NCI-H2107 treated with DMSO at 0.1 percent for 48 hours (cell line): ENCODE data around the gene EXD3.

Experiments
- DNase-seq: peaks from one replicate; lab custom pipeline; 2025; ENCODE audit not compliant: unreplicated experiment; lab: John Stamatoyannopoulos, UW

The EXD3 gene

DNA sequence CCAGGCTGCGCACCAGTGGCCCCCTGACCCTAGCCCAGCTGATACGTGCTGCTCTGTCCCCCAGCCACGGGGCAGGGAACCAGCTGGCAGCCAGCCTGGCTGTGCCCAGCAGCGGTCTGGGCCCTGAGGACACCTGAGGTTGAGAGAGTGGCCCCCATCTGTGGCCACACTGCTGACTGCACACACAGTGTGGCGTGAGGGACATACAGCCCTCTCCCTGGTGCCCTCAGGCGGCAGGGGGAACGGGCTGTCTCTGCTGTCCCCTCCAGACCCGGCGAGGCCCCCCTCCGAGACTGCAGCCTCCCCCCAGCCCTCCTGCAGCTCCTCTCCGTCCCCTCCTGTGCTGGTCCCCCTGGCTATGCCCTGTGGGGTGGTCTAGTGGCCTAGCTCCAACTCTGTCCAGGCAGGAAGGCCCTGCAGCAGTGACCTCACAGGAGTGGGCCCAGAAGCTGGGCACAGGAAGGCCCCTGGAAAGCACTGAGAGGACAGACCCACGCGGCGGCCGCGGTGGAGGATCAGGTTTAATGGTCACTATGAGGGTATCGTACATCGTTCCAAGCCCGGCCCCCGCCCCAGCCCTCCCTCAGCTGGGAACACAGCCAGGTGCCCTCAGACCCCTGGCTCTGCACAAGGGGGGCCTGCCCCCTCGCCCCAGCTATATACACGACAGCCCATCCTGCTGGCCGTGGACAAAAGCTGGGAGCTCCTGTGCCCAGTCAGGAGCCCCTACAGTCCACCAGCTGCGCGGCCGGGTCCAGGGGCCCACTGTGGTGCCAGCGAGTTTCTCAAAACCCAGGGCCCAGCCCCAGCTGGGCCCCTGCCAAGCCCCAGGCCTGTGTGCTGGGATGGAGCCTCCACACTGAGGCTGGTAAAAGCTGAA is 25.0 kb upstream of the EXD3 start:
- DNase-seq = no peak

DNA sequence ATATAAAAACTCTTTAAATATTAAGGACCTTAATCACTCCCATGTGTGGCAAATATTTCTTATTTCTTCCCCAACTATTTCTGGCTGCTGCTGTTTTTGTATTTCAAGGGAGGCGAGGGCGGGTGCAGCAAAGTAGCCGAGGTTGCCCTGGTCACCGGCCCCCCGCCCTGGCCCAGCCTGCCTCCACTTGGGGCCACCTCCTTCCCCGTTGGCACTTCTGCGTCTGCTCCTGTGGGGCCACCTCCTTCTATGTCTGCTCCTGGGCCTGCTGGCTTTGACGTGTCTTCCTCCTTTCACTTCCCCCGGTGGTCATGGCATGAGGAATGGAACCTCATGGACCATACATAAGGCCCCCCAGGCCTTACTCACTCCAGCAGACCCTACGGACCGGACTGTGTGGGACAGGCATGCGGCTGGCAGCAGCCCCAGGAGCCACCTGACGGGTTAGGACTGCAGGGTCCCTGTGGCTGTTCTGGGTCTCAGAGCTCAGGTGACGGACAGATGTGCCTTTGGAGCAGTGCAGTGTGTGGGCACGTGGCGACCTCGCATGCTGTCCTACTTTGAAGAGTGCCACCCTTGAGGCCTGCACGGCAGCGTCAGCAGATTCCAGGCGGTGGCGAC is 24.0 kb upstream of the EXD3 start:
- no peak for DNase-seq

DNA sequence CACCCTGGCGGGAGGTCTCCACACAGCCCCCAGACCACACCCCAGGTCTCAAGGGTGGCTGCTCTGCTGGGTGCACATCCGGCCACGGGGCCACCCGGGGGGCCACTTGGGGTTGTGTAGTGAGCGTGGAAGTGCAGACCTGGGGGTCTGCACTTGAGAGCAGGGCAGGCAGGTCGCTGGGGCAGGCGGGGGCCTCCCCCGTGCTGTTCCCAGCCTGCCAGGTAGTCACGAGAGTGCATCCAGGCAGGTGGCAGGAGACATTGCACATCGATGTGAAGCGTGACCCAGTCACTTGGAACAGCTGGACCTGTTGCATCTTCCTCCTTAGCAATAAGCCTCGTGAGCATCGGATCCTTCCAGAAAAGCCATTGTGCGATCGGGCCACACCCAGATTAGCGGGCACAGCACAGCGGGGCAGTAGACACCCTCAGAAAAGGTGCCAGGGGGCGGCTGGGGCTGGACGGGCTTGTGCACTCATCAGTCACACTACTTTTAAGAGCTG is 23.0 kb upstream of the EXD3 start:
- peak; percentile 36 for DNase-seq

DNA sequence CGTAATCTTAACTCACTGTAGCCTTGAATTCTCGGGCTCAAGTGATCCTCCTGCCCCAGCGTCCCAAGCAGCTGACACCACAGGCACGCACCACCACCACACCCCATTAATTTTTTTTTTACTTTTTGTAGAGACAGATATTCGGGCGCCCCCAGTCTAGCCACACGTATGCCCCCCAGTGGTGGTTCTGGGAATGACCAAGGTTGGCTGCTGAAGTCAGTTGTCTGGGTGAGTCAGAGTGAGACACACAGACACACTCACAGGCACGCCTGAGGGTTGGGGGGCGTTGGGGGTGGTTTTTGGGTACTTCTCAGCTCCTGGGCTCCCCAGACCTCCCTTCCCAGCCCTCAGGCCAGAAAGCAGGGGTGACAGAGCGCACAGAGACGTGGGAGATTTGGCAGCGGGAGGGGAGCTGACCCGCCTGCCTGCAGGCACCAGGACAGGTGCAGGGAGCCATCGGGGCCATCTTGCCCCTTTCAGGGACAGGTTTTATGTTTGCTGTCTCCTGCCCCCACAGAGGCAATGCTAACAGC is 22.4 kb upstream of the EXD3 start:
- peak; percentile 82 for DNase-seq

DNA sequence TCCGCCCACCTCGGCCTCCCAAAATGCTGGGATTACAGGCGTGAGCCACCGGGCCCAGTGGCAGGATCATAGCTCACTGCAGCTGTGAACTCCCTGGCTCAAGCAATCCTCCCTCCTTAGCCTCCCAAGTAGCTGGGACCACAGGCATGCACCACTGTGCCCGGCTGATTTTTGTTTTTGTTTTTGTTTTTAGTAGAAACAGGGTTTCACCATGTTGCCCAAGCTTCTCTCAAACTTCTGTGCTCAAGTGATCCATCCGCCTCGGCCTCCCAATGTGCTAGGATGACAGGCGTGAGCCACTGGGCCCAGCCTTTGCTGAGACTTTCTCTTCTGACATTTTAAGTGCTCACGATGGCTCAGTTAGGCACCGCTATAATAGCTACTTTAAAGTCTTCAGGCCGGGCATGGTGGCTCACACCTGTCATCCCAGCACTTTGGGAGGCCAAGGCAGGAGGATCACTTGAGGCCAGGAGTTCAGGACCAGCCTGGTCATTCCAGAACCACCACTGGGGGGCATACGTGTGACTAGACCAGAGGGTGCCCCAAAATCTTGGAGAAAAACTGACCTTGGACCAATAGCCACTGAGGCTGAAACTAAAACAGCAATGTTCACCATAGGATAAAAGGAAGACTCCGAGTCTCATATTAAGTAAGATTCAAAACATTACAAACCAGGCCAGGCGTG is 21.3 kb upstream of the EXD3 start:
- DNase-seq = no peak

DNA sequence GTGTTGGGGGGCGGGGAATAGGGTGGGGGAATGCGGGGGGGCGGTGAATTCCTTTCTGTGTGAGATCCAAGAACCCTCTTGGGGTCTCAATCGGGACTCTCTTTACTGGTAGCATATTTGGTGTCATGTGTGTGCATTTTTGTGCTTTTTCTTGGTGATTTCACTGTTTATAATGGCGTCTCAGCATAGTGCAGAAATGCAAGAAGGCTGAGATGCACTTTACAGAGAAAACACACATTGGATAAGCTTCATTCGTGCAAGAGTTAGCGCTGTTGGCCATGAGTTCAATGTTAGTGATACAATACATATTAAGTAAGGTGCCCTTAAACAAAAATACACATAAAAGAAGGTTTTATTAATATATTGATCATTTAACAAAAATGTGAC is 19.0 kb upstream of the EXD3 start:
- DNase-seq = no peak

DNA sequence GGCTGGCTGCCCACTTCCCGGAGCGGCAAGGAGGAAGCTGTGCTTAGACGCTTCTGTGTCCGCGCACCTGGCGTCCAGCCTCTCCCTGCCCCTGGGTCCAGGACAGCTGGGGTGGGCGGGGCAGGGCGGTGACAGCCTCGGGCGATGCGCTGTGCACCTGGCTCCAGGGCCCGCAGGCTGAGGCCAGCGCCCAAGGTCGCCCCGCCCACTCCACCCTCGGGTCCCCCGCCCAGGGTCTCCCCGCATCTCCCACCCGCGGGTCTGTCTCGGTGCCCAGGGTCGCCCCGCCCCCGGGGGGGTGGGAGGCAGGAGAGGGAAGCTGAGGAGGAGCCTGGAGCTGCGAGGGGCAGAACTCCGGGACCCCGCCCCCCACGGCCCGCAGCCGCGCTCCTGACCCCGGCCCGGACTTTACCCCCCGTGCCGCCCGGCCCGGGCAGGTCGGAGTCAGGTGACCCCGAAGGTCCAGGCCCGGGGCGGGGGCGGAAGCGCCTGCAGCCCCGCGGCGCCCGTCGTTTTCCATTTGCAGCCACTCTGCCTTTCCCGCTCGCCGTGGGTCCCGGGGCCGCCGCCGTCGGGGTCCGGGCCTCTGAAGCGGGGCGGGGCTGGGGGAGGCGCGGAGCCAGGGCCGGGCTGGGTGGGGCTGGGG is 18.4 kb upstream of the EXD3 start, which contains the start of gene ENTPD8:
TSS of gene ENTPD8 (minus strand) at position 69 of the 646 bp plus-strand sequence. CDS start 3,072 bp downstream, outside the sequence.
- peak; percentile 28 for DNase-seq

DNA sequence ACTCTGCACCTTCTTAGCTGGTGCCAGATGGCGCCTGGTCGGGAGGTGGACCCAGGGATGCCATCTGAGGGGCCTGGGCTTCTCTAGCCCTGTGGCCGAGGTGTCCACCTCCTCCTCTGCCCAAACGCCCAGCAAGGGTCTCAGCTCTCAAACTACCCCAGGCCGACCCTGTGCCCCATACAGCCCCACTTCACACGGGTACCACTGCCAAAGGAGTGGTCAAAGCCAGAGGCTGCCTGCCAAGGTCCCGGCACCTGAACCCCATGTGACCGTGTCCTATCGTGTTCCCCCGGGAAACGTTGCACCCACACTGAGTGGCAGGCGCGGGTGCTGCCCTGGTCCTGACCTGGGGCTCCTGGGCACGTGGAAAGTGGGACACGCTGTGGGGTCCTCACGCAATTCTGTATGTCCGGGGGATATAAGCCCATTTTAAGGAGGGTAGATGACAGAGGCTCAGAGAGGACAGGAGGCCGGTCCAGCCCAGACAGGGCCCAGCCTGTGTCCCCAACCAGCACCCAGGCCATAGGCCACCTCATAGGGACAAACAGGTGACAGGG is 16.3 kb upstream of the EXD3 start:
- no peak for DNase-seq

DNA sequence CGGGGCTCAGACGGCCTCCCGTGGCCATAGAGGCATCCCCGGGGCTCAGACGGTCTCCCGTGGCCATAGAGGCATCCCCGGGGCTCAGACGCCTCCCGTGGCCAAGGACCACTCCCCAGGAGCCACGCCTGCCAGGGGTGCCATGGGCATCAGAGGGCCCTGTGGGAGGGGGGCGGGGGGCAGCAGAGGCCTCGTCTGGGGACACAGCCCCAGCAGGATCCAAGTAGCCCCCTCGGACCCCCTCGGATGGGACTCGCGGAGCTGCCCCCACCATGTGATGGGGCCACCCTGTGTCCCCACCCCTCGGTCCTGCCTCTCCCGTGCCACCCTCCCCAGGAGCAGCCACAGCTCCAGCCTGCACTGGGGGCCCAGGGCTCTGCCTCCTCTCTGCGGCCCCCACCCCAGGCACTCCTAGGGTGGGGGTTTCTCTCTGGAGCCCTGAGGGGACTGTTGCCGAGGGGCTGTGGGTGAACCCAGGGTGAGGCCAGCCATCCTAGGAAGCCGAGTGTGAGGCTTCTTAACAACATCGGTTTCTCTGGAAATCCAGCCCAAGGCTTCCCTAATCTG is 15.7 kb upstream of the EXD3 start:
- no peak for DNase-seq

DNA sequence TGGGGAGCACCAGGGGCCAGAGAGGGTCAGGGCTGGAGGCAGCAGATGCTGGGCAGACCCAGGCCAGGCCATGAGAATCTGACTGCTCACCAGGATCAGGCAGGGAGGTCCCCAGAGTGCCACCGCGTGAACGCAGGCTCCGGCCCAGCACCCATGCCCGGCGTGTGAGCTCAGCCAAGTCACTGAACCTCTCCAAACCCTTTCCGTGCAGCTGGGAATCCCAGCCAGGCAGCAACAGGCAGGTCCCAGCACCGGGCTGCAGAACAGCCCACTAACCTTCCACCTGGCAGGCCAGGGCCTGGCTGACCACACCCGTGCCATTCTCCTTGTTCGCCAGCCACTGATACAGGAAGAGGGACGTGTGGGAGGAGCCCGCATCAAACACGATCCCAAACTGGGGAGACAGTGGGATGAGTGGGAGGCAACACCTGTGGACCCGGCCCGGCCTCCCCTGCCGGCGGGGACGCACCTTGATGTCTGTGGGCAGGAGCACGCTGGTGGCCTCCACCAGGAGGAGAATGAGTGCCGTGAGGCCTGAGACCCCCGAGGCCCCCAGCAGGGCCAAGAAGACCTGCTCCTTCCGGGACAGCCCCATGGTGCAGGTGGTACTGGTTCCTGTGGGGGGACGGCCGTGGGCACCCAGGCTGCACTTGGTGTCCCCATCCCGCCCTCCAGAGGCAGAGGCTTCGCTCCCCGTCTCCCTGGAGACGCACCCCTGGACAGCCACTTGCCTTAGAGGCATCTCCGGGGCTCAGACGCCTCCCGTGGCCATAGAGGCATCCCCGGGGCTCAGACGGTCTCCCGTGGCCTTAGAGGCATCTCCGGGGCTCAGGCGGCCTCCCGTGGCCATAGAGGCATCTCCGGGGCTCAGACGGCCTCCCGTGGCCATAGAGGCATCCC is 15.0 kb upstream of the EXD3 start:
- no peak for DNase-seq

DNA sequence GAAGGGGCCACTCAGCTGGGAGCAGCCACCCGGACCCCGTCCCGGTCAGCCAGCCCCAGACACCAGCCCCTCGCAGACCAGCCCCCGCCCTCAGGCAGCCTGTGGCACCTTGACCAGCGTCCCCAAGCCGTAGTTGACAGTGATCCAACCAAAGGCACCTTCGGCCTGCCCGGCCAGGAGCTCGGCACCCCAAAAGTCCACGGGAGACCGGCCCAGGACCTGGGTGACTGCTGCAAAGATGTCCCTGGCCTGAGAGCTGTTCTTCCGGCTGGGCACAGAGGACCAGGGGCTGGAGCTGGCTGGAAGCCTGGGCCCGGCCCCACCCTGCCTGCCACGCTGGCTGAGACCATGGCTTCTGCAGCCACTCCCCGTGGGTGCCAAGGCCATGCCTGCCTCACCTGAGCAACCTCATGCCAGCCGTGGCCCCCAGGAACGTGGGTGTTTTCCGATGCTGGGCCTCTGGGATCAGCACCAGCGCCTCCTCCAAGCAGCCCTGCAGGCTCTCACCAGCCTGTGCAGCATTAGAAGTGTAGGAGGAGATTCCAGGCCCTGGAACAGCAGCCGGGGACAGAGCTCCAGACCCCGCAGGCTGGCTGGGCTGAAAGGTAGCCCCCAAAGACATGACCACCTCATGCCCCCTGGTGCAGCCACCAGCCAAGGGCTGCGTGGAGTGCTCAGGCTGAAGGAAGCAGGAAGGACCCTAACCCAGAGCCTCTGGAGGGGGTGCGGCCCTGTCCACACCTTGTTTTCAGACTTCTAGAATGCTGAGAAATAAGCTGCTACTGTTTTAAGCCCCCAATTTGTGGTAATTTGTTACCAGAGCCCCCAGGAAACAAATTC is 14.0 kb upstream of the EXD3 start:
- no peak for DNase-seq

DNA sequence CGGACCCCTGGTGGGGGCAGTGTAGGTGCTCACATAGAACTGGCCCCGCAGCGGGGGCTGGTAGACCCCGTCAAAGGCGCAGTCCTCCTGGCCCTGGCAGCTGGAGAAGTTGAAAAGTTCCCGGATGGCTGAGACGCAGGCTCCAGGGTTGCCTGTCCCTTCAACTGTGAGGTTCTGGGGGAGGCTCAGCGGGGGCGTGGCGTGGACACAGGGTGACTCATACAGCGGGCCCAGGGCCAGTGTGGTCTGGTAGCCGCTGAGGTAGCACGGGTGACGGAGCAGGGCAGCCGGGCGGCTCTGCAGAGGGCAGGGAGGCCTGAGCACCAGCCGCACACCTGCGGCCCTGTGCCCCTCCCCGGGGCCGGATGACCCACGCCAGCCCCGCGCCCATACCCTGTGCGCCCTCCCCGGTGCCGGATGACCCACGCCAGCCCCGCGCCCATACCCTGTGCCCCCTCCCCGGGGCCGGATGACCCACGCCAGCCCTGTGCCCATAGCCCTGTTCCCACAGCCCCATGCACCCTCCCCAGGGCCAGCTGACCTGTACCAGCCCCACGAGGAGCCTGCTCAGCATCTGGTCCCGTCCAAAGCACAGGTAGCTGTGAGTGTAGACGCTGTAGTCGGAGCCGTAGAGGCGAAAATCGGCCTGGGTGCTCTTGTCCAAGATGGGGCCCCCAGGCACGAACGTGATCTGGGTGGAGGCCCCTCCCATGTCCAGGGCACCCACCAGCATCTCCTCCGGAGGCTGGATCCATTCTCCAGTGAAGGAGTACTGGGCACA is 13.2 kb upstream of the EXD3 start:
- no peak for DNase-seq

DNA sequence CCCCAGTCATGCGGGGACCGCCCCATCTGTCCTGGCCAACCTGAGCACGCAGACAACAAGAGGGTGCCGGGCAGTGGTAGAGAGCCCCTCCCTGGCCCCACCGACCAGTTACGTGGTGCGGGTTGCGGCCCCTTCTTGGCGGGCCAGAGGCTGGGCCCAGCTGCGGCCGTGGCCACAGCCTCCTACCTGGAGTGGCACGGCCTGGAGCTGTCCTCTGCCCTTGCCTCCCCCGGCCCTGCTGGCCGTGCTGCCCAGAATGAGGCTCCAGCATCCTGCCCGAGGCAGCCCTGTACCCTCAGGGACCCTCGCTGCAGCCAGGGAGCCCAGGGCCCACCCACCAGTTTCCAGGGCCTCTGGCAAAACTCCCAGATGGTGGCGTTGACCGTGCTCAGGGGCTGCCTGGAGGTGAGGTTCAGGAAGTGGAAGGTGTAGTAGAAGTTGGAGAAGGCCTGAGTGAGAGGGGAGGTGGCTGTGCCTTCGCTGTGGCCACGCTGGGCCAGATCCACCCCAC is 12.5 kb upstream of the EXD3 start:
- DNase-seq = no peak

DNA sequence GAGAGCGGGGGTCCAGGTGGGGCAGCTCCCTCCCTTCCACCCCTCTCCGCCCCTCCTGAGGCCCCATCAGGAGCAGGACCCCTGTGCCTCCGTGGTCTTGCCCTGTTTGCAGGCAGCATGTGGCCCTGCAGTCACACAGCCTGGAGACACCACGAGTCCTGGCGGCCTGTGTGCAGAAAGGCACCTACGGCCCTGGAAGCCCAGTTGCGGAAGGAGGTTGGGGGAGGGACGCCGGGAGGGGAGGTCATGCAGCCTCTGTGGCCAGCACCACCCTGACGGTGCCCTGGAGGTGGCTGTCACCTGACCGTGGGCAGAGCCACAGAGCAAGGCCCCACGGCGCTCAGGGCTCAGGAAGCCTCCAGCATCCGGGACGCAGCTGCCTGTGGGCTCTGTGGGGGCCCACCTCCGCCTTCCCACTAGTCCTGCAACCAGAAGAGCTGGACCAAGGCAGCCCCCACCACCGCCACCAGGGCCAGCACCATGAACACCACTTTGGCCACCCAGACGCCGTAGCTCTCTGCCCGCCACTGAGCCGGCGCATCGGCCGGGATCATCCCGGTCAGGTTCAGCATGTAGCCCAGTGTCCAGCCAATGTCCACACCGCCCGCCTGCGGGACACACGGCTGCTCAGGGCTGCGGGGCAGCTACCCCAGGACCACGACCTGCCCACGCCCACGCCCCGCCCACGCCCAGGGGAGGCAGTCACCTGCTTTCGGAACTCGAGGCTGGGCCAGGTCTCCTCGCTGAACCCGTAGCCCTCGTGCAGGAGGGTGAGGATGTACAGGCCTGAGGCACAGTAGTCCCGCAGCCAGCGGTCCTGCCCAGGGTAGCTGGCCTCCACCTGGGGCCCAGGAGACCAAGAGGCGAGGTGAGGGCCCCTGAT is 11.8 kb upstream of the EXD3 start:
- no peak for DNase-seq

DNA sequence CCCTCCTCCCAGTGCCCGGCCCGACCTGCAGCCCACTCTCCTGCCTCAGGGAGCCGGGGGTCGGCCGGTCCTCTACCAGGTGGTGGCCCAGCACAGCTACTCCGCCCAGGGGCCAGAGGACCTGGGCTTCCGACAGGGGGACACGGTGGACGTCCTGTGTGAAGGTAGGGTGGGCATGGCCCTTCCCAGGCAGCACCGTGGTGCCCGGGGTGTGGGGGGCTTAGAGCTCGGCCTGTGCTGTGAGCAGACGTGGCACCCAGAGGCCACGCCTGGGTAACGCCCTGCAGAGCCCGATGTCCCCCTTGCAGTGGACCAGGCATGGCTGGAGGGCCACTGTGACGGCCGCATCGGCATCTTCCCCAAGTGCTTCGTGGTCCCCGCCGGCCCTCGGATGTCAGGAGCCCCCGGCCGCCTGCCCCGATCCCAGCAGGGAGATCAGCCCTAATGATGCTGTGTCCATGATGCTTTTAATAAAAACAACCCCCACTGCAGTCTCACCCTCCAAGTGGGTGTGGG is 11.0 kb upstream of the EXD3 start:
- no peak for DNase-seq

DNA sequence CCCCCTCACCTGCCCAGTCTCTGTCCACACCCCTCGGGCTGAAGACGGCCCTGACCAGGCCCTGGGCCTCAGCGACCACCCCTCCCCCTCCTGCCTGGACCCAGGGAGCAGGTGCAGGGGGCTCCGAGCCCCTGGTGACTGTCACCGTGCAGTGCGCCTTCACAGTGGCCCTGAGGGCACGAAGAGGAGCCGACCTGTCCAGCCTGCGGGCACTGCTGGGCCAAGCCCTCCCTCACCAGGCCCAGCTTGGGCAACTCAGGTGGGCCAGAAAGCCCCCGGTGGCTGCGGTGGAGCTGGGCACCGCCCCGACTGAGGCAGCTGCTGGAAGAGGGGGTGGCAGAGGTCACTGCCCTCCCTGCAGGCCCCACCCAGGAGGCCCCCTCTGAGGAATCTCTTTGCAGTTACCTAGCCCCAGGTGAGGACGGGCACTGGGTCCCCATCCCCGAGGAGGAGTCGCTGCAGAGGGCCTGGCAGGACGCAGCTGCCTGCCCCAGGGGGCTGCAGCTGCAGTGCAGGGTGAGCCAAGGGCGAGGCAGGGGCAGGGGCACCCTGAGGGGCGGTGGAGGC is 10.5 kb upstream of the EXD3 start:
- DNase-seq = no peak
